Lower leg skin (tissue), 4 donors: ENCODE measurements around the gene HSPBP1. TPM values are rescaled to one million over a fixed set of nuclear protein-coding genes. Genes with fewer than 3 reads are reported as not detected.

ENCODE experiments used
- DNase-seq, 2 donors: peaks; one replicate each; pipeline ENCODE4 v3.0.0-alpha.2; 2019; ENCODE audit warnings: low spot score in 2 of 2
- H3K4me3 ChIP-seq: fragments of 200-600 bp; sonication (generic); 2 replicates; pipeline ENCODE4 v1.5.1; 2017; ENCODE audit warnings: mild to moderate bottlenecking, low read depth; ENCODE audit not compliant: poor library complexity, severe bottlenecking
- POLR2A ChIP-seq, 2 donors: fragments of 450-650 bp; IDR thresholded peaks; one replicate each; pipeline ENCODE4 v1.6.1; 2016 to 2017; ENCODE audit warnings: antibody characterized with exemption in 2 of 2, mild to moderate bottlenecking in 1 of 2, moderate library complexity in 1 of 2
- WGBS, 2 donors: methylation state at CpG; one replicate each; pipeline ENCODE4 v1.1.5; 2018; 5-methylcytosine and 5-hydroxymethylcytosine counted together
- intact Hi-C: fragments of 100-400 bp; cut with DNase I; formaldehyde crosslinking; loops from one replicate; pipeline ENCODE4 v1.15.0; 2023; ENCODE audit warnings: low total_unique reads
- total RNA-seq, 4 donors: library from RNA; depleted of rRNA; stranded (reverse); fragments of >200 nt; gene quantifications; one replicate each; pipeline ENCODE4 v1.1.0, GENCODE V29; 2016
- TF ChIP-seq, protein P1 (sequence below), 3 donors: fragments of 450-650 bp; IDR thresholded peaks; one replicate each; pipeline ENCODE4 v1.5.1; 2016; ENCODE audit warnings: antibody characterized with exemption in 3 of 3, mild to moderate bottlenecking in 3 of 3, moderate library complexity in 2 of 3

The HSPBP1 gene
- total RNA-seq, 4 donors from 2014 or later: 17.8 to 35.5 (median 25.6) TPM

DNA sequence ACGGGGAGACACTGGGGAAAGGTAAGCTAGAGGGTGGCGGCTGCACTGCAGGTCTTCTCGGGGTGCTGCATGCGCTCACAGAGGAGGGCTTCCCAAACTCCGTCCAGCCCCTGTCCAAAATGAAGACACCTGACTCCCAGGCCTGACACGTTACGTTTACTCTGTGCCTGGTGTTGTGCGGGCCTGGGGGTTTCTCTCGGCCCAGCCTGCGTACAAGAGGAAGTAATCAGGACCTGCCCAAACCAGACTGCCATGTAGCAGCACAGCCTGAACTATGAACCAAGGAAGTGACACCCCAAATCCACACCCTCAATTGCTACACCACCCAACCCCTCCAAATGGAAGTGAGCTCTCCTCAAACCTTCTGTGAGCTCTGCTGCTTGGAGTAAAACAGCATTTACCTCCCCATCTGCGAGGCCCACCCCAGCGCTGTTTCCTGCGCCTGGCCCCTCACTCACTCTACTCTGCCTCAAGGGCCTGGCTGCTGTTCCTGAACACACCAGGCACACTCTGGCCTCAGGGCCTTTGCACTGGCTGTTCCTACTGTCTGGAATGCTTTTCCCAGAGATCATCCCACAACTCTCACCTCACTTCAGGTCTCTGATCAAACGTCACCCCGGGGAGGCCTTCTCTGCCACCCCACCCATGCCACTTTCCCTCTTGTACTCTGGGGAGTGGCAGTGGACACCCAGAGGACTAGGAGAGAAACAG, 3.0 kb downstream of the HSPBP1 start:
- TF ChIP-seq, protein P1, sequence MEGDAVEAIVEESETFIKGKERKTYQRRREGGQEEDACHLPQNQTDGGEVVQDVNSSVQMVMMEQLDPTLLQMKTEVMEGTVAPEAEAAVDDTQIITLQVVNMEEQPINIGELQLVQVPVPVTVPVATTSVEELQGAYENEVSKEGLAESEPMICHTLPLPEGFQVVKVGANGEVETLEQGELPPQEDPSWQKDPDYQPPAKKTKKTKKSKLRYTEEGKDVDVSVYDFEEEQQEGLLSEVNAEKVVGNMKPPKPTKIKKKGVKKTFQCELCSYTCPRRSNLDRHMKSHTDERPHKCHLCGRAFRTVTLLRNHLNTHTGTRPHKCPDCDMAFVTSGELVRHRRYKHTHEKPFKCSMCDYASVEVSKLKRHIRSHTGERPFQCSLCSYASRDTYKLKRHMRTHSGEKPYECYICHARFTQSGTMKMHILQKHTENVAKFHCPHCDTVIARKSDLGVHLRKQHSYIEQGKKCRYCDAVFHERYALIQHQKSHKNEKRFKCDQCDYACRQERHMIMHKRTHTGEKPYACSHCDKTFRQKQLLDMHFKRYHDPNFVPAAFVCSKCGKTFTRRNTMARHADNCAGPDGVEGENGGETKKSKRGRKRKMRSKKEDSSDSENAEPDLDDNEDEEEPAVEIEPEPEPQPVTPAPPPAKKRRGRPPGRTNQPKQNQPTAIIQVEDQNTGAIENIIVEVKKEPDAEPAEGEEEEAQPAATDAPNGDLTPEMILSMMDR (IDR thresholded peaks at IDR 0.05): no peak
- no peak for TF ChIP-seq POLR2A (IDR thresholded peaks at IDR 0.05)
- H3K4me3 ChIP-seq: no peak overlapping the region
- intact Hi-C loops: no loop called here
- no peak for DNase-seq
- WGBS, 2 donors: 83 to 86% methylated on average over 15 of the region's 15 CpGs

DNA sequence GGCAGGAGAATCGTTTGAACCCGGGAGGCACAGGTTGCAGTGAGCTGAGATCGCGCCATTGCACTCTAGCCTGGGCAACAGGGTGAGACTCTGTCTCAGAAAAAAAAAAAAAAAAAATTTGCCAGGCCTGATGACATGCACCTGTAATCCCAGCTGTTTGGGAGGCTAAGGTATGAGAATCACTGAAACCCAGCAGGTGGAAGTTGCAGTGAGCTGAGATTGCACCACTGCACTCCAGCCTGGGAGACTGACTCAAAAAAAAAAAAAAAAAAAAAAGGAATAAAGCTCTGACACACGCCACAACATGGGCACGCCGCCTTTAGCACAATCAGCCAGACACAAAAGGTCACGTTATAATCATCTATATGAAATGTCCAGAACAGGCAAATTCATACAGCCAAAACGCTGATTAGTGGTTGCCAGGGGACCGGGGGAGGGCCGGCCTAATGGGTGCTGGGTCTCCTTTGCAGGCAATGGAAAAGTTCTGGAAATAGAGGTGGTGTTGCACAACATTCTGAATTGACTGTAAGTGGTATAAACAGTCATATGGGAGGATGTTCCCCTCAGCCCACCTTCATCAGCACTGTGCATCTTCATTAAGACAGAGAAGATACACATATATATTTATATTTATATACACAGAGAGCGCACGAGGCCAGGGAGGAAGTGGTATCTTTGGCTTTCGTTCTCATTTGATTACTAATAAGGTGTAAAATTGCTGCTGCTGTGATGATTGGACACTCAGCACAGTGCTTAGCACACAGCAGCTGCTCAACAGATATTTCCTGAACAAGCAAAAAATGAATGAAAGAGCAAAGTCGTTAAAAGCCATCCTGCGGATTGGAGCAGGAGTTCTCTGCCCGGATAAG, 3.8 kb downstream of the HSPBP1 start:
- intact Hi-C loops: no loop called here
- H3K4me3 ChIP-seq: no peak overlapping the region
- DNase-seq: no peak
- no peak for TF ChIP-seq POLR2A (IDR thresholded peaks at IDR 0.05)
- TF ChIP-seq, protein P1 (IDR thresholded peaks at IDR 0.05): no peak
- WGBS, 2 donors: 75 to 80% methylated on average over 17 of the region's 17 CpGs

- intact Hi-C loops: no loop called here
- no peak overlapping the region for H3K4me3 ChIP-seq
- no peak for TF ChIP-seq POLR2A (IDR thresholded peaks at IDR 0.05)
- TF ChIP-seq, protein P1 (IDR thresholded peaks at IDR 0.05): no peak
- WGBS, 2 donors: 90 to 93% methylated on average over 20 to 30 of the region's 36 CpGs
- no peak for DNase-seq
These were observed 5.8 kb downstream of the HSPBP1 start for GRCh38 chr19:55273978-55274707.

- TF ChIP-seq, protein P1 (IDR thresholded peaks at IDR 0.05): no peak
- TF ChIP-seq POLR2A (IDR thresholded peaks at IDR 0.05): no peak
- H3K4me3 ChIP-seq: no peak overlapping the region
- DNase-seq: no peak
- 94 to 95% methylated on average over 18 of the region's 18 CpGs for WGBS, 2 donors
- intact Hi-C loops: no loop called here
These were observed 7.8 kb downstream of the HSPBP1 start for GRCh38 chr19:55272142-55272541.

DNA sequence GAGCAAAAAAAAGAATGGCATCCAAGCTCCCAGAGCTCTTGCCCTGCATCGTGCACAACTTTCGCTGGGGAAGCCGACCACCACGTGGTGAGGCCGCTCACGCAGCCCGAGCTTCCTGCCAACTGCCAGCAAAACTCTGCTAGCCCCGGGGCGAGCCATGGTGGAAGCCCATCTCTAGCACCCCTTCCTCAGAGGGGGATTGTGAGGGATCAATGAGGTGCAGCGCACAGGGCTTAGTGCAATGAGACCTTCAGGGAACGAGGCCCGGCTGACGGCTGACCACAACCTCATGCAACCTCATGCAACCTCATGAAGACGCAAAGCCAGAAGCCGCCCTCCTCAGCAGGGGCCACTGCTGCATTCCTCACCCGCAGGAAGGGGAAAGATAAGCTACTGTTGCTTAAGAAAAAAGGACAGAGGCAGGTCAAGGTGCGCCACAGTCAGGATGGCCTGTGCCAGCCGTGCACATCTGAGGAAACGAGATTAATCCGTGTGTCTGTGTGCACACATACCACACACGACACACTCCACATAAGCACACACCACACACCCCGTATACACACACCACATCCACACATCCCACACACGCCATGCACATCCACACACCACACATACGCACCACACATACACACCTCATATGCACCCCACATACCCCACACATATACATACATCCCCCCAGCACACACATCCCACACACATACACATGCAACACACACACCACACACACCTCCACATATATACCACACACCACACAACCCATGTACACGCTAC, 9.6 kb downstream of the HSPBP1 start:
- 93 to 94% methylated on average over 25 of the region's 25 CpGs for WGBS, 2 donors

More for the DNA sequence above, 9.6 kb downstream of the HSPBP1 start:
- DNase-seq: no peak
- no peak overlapping the region for H3K4me3 ChIP-seq
- TF ChIP-seq POLR2A (IDR thresholded peaks at IDR 0.05): no peak
- TF ChIP-seq, protein P1 (IDR thresholded peaks at IDR 0.05): no peak
- intact Hi-C loops: no loop called here
